ENCODE results near the gene GNA12. TPM values are rescaled to one million over a fixed set of nuclear protein-coding genes. Genes with fewer than 3 reads are reported as not detected.

The GNA12 gene
- total and polyA plus RNA-seq, 2 of the 4 experiments (the other 2 are of a cell fraction) = 14.3 to 93.9 TPM

DNA sequence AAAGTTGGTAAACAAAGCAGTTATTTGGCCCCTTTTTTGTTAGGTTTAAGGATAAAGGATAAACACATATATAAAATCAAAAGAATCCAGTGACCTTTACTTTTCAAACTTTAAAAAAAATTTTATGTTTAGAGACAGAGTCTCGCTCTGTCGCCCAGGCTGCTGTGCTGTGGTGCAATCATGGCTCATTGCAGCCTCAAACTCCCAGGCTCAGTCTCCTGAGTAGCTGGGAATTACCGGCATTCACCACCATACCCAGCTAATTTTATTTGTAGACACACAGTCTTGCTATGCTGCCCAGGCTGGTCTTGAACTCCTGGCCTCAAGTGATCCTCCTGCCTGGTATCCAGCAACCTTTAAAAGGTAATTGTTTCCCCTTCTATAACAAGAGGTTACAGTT is 31.3 kb downstream of the GNA12 start:
- peak overlapping the region; percentile 19; the same call in 1 of the 3 replicates for H2BK15ac ChIP-seq (ENCODE audit: low read depth, low read length)
- peaks cover 10% of the 10 kb centered on the region; the same call in 1 of the 2 replicates for H4K20me1 ChIP-seq (ENCODE audit: insufficient read depth, low read length)
- H3K4me3 ChIP-seq (ENCODE audit: insufficient read depth, low read depth, low read length) = no peak overlapping the region
- H2BK20ac ChIP-seq (ENCODE audit: low read depth, low read length) = no peak overlapping the region
- dilution Hi-C loops (cut with HindIII; ENCODE audit: low sequenced_read_pairs, unreplicated experiment) (no loop called here), in situ Hi-C loops (cut with MboI; ENCODE audit: low sequenced_read_pairs) (no loop called here), intact Hi-C loops (cut with micrococcal nuclease) (no loop called here)
- H3K9ac ChIP-seq (ENCODE audit: low read depth, low read length) = no peak overlapping the region
- H3K27me3 ChIP-seq (ENCODE audit: control insufficient read depth, insufficient read depth, low read length) = no peaks in the 10 kb centered on the region
- no TSS peak for BruUV-seq (replicated peaks)
- no peak overlapping the region for H2AK5ac ChIP-seq (ENCODE audit: low read depth, low read length)
- H2BK5ac ChIP-seq (ENCODE audit: low read depth, low read length, poor library complexity, severe bottlenecking) = peak overlapping the region; percentile 82
- DNase-seq (no peak), ATAC-seq (ENCODE audit: low read depth) (peak; percentile 44)
- no peak overlapping the region for H3K56ac ChIP-seq (ENCODE audit: extremely low read depth, insufficient read depth, low read length)
- H3K18ac ChIP-seq (ENCODE audit: low read depth, low read length) = peak overlapping the region; percentile 17
- ChIA-PET POLR2A (ENCODE audit: unreplicated experiment) (interaction anchor here (1.6 kb wide), 1 partner anchor 11 kb away, joined by 3 read pairs; no protein-coding TSS in a partner anchor), CTCF (interaction anchor here (0.5 kb wide), 1 partner anchor 453 kb away, joined by 3 read pairs; no protein-coding TSS in a partner anchor)
- H3K9me1 ChIP-seq (ENCODE audit: insufficient read depth, low read length) = peaks cover 36% of the 10 kb centered on the region
- H3K14ac ChIP-seq (replicated peaks; ENCODE audit: low read depth, low read length) = peak overlapping the region; percentile 91
- TF ChIP-seq, protein P1, sequence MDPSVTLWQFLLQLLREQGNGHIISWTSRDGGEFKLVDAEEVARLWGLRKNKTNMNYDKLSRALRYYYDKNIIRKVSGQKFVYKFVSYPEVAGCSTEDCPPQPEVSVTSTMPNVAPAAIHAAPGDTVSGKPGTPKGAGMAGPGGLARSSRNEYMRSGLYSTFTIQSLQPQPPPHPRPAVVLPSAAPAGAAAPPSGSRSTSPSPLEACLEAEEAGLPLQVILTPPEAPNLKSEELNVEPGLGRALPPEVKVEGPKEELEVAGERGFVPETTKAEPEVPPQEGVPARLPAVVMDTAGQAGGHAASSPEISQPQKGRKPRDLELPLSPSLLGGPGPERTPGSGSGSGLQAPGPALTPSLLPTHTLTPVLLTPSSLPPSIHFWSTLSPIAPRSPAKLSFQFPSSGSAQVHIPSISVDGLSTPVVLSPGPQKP (IDR thresholded peaks at IDR 0.05; ENCODE audit: borderline replicate concordance, low read depth, low read length) = no peak
- TF ChIP-seq CHD1 (IDR thresholded peaks at IDR 0.05; ENCODE audit: low read depth, low read length) (no peak), NFE2L2 (IDR thresholded peaks at IDR 0.05; ENCODE audit: low read depth, low read length) (no peak), POLR2A (IDR thresholded peaks at IDR 0.05; ENCODE audit: low read depth, low read length) (no peak), CEBPB (IDR thresholded peaks at IDR 0.05; ENCODE audit: low read depth, low read length) (peak; percentile 69)
- no peak overlapping the region for H2AFZ ChIP-seq (replicated peaks; ENCODE audit: low read length, poor library complexity)
- peaks cover 56 to 93% of the 10 kb centered on the region in 2 experiments for H3K79me1 ChIP-seq (ENCODE audit: low read depth in 1 of 2, low read length in 2 of 2)
- H2AK9ac ChIP-seq (replicated peaks; ENCODE audit: low read depth, low read length, poor library complexity) = no peak overlapping the region
- H3K27ac ChIP-seq (ENCODE audit: insufficient read depth, low read length) = peak overlapping the region; percentile 59; the same call in 1 of the 2 replicates
- H3K9me3 ChIP-seq (ENCODE audit: control insufficient read depth, insufficient read depth, low read length) = no peaks in the 10 kb centered on the region
- H3K4me2 ChIP-seq (ENCODE audit: low read depth, low read length) = no peak overlapping the region
- H4K5ac ChIP-seq (ENCODE audit: low read depth, low read length) = peak overlapping the region; percentile 62; the same call in 1 of the 2 replicates
- no CpG with 5 or more reads among the region's 3 CpGs for WGBS, 2 experiments (ENCODE audit: extremely low coverage in 2 of 2, insufficient read length in 1 of 2)
- H3K4ac ChIP-seq (ENCODE audit: low read depth, low read length) = peak overlapping the region; percentile 73; the same call in 1 of the 2 replicates
- no peak overlapping the region for H3K23ac ChIP-seq (ENCODE audit: low read depth, low read length)
- peaks cover 3% of the 10 kb centered on the region; the same call in 1 of the 2 replicates for H3K36me3 ChIP-seq (ENCODE audit: control insufficient read depth, insufficient read depth, low read length)
- peak overlapping the region in 1 of 2 experiments; percentile 82; a peak in 2 of 4 replicates for H4K8ac ChIP-seq (ENCODE audit: low read depth in 2 of 2, low read length in 2 of 2)
- no peak overlapping the region; the same call in 1 of the 2 replicates for H4K91ac ChIP-seq (ENCODE audit: insufficient read depth, low read depth, low read length)
- H3K4me1 ChIP-seq (ENCODE audit: control insufficient read depth, insufficient read depth, low read length) = peaks cover 52% of the 10 kb centered on the region
- peak overlapping the region; percentile 77 for H2BK120ac ChIP-seq (ENCODE audit: low read depth, low read length)

Data from IMR-90 (cell line).